C4-2B (cell line): ENCODE results near the gene GPX4.

Experiments used
- ZFX ChIP-seq: fragments of 450-650 bp; IDR thresholded peaks from 2 replicates; pipeline ENCODE4 v1.6.1; 2017
- TF ChIP-seq, protein P1 (sequence below): fragments of 450-650 bp; conservative IDR thresholded peaks from 2 replicates; pipeline ENCODE4 v1.5.1; 2017; ENCODE audit warnings: mild to moderate bottlenecking

DNA sequence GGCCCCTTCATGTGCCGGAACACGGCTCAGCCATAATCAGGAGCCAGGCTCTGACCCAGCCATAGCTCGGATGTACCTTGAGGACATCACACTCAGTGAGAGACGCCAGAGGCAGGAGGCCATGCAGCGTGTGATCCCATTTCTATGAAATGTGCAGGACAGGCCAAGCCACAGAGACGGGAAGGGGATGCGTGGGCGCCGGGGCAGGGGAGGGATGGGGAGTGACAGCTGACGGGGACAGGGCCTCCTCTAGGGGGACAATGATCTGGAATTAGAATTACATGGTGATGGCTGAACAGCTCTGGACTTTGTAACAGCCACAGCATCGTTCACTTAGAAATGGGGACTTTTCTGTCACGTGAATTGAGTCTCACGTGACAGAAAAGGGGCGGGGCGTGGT is 35.3 kb downstream of the GPX4 start:
- TF ChIP-seq, protein P1, sequence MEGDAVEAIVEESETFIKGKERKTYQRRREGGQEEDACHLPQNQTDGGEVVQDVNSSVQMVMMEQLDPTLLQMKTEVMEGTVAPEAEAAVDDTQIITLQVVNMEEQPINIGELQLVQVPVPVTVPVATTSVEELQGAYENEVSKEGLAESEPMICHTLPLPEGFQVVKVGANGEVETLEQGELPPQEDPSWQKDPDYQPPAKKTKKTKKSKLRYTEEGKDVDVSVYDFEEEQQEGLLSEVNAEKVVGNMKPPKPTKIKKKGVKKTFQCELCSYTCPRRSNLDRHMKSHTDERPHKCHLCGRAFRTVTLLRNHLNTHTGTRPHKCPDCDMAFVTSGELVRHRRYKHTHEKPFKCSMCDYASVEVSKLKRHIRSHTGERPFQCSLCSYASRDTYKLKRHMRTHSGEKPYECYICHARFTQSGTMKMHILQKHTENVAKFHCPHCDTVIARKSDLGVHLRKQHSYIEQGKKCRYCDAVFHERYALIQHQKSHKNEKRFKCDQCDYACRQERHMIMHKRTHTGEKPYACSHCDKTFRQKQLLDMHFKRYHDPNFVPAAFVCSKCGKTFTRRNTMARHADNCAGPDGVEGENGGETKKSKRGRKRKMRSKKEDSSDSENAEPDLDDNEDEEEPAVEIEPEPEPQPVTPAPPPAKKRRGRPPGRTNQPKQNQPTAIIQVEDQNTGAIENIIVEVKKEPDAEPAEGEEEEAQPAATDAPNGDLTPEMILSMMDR, result no peak
- no peak for TF ChIP-seq ZFX
